GM12878 (cell line): ENCODE measurements around the gene STARD10.

Experiments
- CTCF ChIP-seq, 3 experiments: IDR thresholded peaks in 2 of 3; conservative IDR thresholded peaks in 1 of 3; 2 replicates each; pipeline ENCODE4 v1.5.1; 2011; ENCODE audit warnings: low read depth in 3 of 3, low read length in 3 of 3, mild to moderate bottlenecking in 3 of 3, control low read depth in 2 of 3, moderate library complexity in 2 of 3, inconsistent platforms in 1 of 3, mixed read lengths in 1 of 3; ENCODE audit not compliant: control insufficient read depth in 2 of 3, insufficient read depth in 1 of 3; ENCODE audit errors: extremely low read depth in 1 of 3
- EGR1 ChIP-seq, 2 experiments: IDR thresholded peaks; 1 replicate in 1 of 2; 2 replicates in 1 of 2; pipeline ENCODE4 v1.6.1; 2011 to 2012; ENCODE audit warnings: low read depth in 2 of 2, low read length in 2 of 2, borderline replicate concordance in 1 of 2, mild to moderate bottlenecking in 1 of 2, moderate library complexity in 1 of 2
- EZH2 ChIP-seq: IDR thresholded peaks from 2 replicates; pipeline ENCODE4 v1.6.1; 2012; ENCODE audit warnings: low read depth, mild to moderate bottlenecking, control low read depth, inconsistent platforms, low read length, borderline replicate concordance; ENCODE audit not compliant: control insufficient read depth
- MYC ChIP-seq: IDR thresholded peaks from 2 replicates; pipeline ENCODE4 v1.6.1; 2011; ENCODE audit warnings: mild to moderate bottlenecking, low read length, moderate library complexity, inconsistent platforms; ENCODE audit not compliant: insufficient read depth, insufficient replicate concordance, insufficient read length, severe bottlenecking
- PBX3 ChIP-seq: IDR thresholded peaks from 2 replicates; pipeline ENCODE4 v1.6.1; 2011; ENCODE audit warnings: mild to moderate bottlenecking, low read depth, low read length, moderate library complexity; ENCODE audit not compliant: insufficient replicate concordance
- POLR2AphosphoS5 ChIP-seq: IDR thresholded peaks from 2 replicates; pipeline ENCODE4 v1.6.1; 2011; ENCODE audit warnings: mild to moderate bottlenecking, low read length, inconsistent platforms
- YY1 ChIP-seq: IDR thresholded peaks from 2 replicates; pipeline ENCODE4 v1.6.1; 2011; ENCODE audit warnings: low read depth, mild to moderate bottlenecking, low read length
- ZNF622 ChIP-seq: fragments of 450-650 bp; IDR thresholded peaks from 2 replicates; pipeline ENCODE4 v1.6.1; 2017; ENCODE audit warnings: mild to moderate bottlenecking, inconsistent platforms

GRCh38 chr11:72842126-72842525, 48.3 kb upstream of the STARD10 start:
- no peak for TF ChIP-seq EGR1 (IDR thresholded peaks at IDR 0.05; ENCODE audit: borderline replicate concordance in 1 of 2, low read depth in 2 of 2, low read length in 2 of 2)
- TF ChIP-seq CTCF (IDR thresholded peaks at IDR 0.05 in 2 of 3, conservative IDR thresholded peaks at IDR 0.05 in 1 of 3; ENCODE audit: control insufficient read depth in 2 of 3, extremely low read depth in 1 of 3, insufficient read depth in 1 of 3, low read depth in 3 of 3, low read length in 3 of 3) = no peak
- no peak for TF ChIP-seq MYC
- no peak for TF ChIP-seq POLR2AphosphoS5
- no peak for TF ChIP-seq EZH2
- no peak for TF ChIP-seq ZNF622
- no peak for TF ChIP-seq PBX3
- TF ChIP-seq YY1 = no peak
